Measurements from ENCODE around the gene PTPN3.

PTPN3 gene

GRCh38 chr9:109382585-109382984 lies 115.5 kb downstream of the PTPN3 start:
- no peak for TF ChIP-seq ZFX (IDR thresholded peaks at IDR 0.05)
- TF ChIP-seq, protein P1, sequence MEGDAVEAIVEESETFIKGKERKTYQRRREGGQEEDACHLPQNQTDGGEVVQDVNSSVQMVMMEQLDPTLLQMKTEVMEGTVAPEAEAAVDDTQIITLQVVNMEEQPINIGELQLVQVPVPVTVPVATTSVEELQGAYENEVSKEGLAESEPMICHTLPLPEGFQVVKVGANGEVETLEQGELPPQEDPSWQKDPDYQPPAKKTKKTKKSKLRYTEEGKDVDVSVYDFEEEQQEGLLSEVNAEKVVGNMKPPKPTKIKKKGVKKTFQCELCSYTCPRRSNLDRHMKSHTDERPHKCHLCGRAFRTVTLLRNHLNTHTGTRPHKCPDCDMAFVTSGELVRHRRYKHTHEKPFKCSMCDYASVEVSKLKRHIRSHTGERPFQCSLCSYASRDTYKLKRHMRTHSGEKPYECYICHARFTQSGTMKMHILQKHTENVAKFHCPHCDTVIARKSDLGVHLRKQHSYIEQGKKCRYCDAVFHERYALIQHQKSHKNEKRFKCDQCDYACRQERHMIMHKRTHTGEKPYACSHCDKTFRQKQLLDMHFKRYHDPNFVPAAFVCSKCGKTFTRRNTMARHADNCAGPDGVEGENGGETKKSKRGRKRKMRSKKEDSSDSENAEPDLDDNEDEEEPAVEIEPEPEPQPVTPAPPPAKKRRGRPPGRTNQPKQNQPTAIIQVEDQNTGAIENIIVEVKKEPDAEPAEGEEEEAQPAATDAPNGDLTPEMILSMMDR (conservative IDR thresholded peaks at IDR 0.05): no peak
- no peak overlapping the region for H3K27ac ChIP-seq

GRCh38 chr9:109382182-109382581 lies 115.9 kb downstream of the PTPN3 start:
- TF ChIP-seq, protein P1 (conservative IDR thresholded peaks at IDR 0.05): no peak
- TF ChIP-seq ZFX (IDR thresholded peaks at IDR 0.05): no peak
- H3K27ac ChIP-seq: no peak overlapping the region

DNA sequence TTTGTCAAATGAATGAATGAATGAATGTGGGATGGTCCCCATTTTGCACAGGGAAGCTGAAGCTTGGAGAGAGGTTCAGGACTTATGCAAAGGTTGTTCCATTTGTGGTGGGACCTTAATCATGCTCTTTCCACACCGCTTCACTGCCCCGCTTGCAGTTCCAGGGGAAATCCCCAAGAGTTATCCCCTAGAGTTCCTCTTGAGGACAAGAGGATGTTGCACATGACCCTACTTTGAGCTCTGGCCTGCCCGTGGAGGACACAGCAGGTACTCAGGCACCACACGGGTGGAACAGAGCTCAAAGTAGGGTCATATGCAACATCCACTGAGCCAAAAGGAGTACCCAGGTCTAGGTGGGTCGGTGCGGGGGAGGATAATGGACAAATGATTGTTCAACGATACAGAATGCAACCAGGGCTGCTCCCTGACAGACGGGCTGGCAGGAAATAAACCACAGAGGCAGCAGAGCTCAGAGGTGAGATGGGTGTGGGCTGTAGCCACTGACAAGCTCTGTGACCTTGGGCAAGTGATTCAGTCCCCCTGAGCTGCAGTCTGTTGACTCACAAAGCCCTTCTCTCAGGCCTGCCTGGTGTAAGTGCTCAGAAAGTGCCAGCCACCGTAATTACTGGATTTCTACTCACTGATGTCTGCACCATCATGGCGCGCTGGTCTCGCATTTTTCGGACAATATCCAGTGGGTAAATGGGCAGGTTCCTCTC lies 116.9 kb downstream of the PTPN3 start:
- H3K27ac ChIP-seq: no peak overlapping the region
- TF ChIP-seq ZFX (IDR thresholded peaks at IDR 0.05): no peak
- TF ChIP-seq, protein P1 (conservative IDR thresholded peaks at IDR 0.05): no peak

DNA sequence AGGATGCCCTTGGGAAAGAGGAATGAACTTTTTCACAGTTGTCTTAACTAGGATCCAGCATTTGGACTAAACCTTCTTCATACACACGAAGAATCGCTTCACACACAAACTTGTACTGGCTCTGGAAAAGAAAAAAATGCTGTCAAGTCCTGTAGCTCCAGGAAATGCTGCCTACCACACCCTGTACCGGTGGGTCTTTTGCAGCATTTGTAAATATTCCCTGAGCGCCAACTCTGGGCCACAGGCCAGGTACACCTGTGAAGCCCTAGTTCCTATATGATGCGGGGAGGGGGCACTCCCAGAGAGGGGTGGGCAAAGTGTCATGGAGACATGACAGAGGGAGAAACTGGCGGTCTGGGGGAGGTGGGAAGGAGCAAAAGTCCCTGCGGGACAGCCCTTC lies 118.6 kb downstream of the PTPN3 start:
- H3K27ac ChIP-seq: no peak overlapping the region
- TF ChIP-seq ZFX (IDR thresholded peaks at IDR 0.05): no peak
- TF ChIP-seq, protein P1 (conservative IDR thresholded peaks at IDR 0.05): no peak

GRCh38 chr9:109378316-109378715 lies 119.8 kb downstream of the PTPN3 start:
- no peak overlapping the region for H3K27ac ChIP-seq
- TF ChIP-seq, protein P1 (conservative IDR thresholded peaks at IDR 0.05): no peak
- no peak for TF ChIP-seq ZFX (IDR thresholded peaks at IDR 0.05)

- H3K27ac ChIP-seq: no peak overlapping the region
- no peak for TF ChIP-seq ZFX (IDR thresholded peaks at IDR 0.05)
- TF ChIP-seq, protein P1 (conservative IDR thresholded peaks at IDR 0.05): no peak
These were observed 125.9 kb downstream of the PTPN3 start for GRCh38 chr9:109372246-109372645.

GRCh38 chr9:109371374-109371773 lies 126.7 kb downstream of the PTPN3 start:
- TF ChIP-seq ZFX (IDR thresholded peaks at IDR 0.05): no peak
- TF ChIP-seq, protein P1 (conservative IDR thresholded peaks at IDR 0.05): no peak
- no peak overlapping the region for H3K27ac ChIP-seq

Data from C4-2B (cell line).